Retinal pigment epithelial cell (primary cell): Measurements from ENCODE around the gene HADHB.

ENCODE experiments used
- DNase-seq: peaks from one replicate; pipeline ENCODE4 v3.0.0-alpha.2; 2010; ENCODE audit warnings: low read depth
- H3K4me3 ChIP-seq: 2 replicates; pipeline ENCODE4 v1.5.1; 2011; ENCODE audit warnings: mild to moderate bottlenecking, low read length, control low read depth, moderate library complexity
- CTCF ChIP-seq: conservative IDR thresholded peaks from 2 replicates; pipeline ENCODE4 v1.5.1; 2011; ENCODE audit warnings: low read depth, low read length, control low read depth, inconsistent platforms

The HADHB gene

GRCh38 chr2:26212011-26212410 lies 32.7 kb upstream of the HADHB start:
- no peak for DNase-seq
- TF ChIP-seq CTCF = no peak
- no peak overlapping the region for H3K4me3 ChIP-seq

GRCh38 chr2:26214759-26215158 lies 30.0 kb upstream of the HADHB start:
- TF ChIP-seq CTCF = no peak

GRCh38 chr2:26215833-26216232 lies 28.9 kb upstream of the HADHB start:
- no peak for DNase-seq
- TF ChIP-seq CTCF = no peak
- H3K4me3 ChIP-seq = no peak overlapping the region

More at GRCh38 chr2:26214759-26215158, 30.0 kb upstream of the HADHB start:
- H3K4me3 ChIP-seq = no peak overlapping the region
- DNase-seq = no peak

- no peak overlapping the region for H3K4me3 ChIP-seq
- no peak for DNase-seq
- no peak for TF ChIP-seq CTCF
Measured at GRCh38 chr2:26216587-26216986, 28.2 kb upstream of the HADHB start.

GRCh38 chr2:26217720-26218119 lies 27.0 kb upstream of the HADHB start:
- TF ChIP-seq CTCF = no peak
- no peak overlapping the region for H3K4me3 ChIP-seq
- no peak for DNase-seq

- no peak for TF ChIP-seq CTCF
- no peak for DNase-seq
- no peak overlapping the region for H3K4me3 ChIP-seq
Measured at GRCh38 chr2:26223018-26223417, 21.7 kb upstream of the HADHB start.

GRCh38 chr2:26224095-26224494 lies 20.6 kb upstream of the HADHB start:
- no peak for DNase-seq
- TF ChIP-seq CTCF = no peak
- no peak overlapping the region for H3K4me3 ChIP-seq
